GM18502 (cell line): Measurements from ENCODE around the gene YAF2.

ENCODE experiments used
- ATAC-seq: cut with Tn5 transposase; IDR thresholded peaks from one replicate; pipeline ENCODE4 v1.9.1; 2021; ENCODE audit warnings: mild to moderate bottlenecking; ENCODE audit not compliant: unreplicated experiment, poor library complexity

The YAF2 gene

DNA sequence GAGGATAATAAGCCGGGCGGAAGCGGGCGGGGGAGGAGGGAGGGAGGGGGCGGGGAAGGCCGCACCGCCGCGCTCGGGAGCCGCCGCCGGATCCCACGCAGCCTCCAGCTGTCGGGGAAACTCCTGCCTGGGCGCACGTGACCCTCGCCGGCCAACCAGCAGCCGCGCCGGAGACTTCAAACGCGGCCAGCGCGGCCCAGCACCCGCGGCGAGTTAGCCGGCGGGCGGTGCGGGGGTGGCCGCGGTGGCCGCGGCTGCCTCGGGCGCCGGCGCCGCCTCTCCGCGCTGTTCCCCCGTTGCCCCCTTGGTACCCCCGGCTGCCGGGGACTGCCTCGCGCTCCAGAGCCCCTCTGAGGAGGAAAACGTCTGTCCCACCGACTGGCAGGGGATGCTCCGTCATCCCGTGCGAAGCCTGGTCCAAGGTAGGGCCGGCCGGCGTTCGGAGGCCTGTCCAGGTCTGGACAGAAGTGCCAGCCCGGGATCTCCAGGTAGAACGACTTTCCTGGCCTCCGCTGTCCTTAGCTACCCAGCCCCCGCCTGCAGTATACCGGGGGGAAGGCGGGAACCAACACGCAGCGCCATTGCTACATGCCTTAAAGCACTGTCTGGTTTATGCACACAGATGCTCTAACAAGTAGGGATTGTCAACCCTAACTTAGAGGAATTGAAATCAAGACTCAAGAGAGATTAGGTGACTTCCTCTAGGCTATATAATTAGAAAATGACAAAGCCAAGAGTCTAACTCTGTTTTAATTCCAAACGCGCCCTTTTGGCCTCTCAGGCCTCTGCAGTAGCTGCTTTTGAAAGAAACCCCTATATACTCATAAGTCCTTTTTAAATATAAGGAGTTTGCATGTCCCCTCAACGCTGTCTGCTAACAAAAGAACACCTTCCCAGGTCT is at the start of gene YAF2:
TSS of gene YAF2 (minus strand) at position 9 of the 901 bp plus-strand sequence. CDS start 68 bp downstream, outside the sequence.
- ATAC-seq, result peak; percentile 84

GRCh38 chr12:42286741-42287140 is 48.7 kb upstream of the YAF2 start:
- ATAC-seq, result no peak

- no peak for ATAC-seq
Measured at GRCh38 chr12:42285431-42285830, 47.4 kb upstream of the YAF2 start.

- ATAC-seq, result no peak
Measured at GRCh38 chr12:42284876-42285275, 46.8 kb upstream of the YAF2 start.

DNA sequence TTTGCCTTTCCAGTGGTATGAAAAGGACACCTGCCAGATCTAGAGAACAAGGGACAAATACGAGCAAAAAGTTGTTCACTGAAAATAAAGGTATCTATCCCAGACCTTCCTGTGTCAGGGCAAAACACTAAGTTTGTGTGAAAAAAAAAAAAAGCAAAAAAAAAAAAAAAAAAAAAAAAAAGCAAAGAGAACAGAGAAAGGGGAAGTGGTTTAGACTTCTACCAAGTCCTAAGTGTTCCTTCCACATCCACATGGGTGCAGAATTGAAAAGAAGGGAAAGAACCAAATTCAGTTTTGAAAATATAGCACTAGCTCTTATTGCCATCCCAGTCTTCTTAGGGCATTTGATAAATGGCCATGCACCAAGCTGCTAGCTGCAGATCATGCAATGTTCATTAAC is 46.1 kb upstream of the YAF2 start:
- no peak for ATAC-seq

DNA sequence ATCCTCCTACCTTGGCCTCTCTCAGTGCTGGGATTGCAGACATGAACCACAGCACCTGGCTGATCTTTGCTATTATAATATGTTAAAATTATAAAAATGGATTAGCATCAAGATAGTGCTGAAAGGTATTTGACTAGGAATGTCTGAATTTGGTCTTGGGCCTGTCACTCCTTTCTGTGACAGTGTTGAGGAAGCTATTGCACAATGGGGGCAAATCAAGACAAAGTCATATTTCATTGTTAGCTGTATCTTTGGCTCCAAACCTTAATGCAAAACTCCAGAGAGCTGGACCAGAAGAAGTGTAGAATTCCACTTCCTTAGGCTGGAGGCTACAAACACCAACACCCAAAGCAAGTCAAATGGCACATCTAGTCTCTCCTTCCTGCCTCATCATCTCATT is 45.7 kb upstream of the YAF2 start:
- no peak for ATAC-seq

DNA sequence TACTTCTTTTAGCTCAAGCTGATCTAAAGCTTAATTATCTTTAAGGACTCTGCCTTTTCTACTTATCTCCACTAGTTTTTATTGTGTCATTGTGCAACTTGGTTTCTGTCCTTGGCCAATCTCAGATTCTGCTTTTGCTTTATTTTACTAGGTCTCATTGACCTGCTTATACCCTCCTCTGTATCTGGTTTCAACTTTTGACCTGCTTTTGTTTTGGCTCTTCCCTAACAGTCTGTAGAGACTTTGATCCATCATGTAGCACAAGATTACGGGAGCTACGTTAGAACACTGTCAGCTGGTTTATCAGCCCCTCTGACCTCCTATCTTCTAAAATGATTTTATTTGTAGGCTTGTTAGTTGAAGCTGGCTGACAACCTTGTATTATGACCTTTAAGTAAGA is 44.2 kb upstream of the YAF2 start:
- ATAC-seq, result no peak

DNA sequence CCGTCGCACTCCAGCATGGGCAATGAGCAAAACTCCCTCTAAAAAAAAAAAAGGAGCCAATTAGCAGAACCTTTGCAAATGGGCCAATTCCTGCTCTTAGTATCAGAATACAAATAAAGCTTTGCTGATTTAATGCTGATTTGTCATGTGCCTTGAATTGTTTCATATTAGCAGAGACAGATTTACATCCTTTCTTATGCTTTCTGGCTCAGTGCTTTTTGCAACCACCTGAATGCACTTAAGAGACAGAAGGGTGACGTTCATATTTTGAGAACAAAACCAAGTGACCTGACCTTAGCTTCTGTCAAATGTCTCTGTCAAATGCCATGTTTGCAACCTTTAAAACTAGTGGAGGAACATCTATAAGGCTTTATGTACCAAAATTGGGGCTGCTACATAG is 43.8 kb upstream of the YAF2 start:
- ATAC-seq, result no peak

DNA sequence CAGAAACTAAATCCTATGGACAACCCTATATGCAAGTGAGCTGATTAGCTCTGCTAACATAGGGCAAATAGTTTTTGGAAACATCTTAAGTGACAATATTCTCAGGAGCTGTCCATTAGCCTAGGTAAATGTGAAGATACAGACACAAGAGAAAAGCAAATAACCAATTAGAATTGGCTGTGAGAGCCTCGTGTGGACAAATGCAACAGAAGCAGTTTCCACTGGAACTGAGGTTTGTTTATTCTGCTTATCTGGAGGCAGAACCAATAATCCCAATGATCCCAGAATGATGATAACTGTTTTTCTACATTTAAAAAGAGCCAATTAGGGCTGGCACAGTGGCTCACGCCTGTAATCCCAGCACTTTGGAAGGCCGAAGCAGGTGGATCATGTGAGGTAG is 43.2 kb upstream of the YAF2 start:
- no peak for ATAC-seq

GRCh38 chr12:42278128-42278510 is 40.1 kb upstream of the YAF2 start:
- no peak for ATAC-seq

GRCh38 chr12:42277396-42278127 is 39.5 kb upstream of the YAF2 start:
- ATAC-seq, result no peak

- no peak for ATAC-seq
Measured at GRCh38 chr12:42275499-42275898, 37.5 kb upstream of the YAF2 start.

- ATAC-seq, result no peak
Measured at GRCh38 chr12:42273706-42274105, 35.7 kb upstream of the YAF2 start.

DNA sequence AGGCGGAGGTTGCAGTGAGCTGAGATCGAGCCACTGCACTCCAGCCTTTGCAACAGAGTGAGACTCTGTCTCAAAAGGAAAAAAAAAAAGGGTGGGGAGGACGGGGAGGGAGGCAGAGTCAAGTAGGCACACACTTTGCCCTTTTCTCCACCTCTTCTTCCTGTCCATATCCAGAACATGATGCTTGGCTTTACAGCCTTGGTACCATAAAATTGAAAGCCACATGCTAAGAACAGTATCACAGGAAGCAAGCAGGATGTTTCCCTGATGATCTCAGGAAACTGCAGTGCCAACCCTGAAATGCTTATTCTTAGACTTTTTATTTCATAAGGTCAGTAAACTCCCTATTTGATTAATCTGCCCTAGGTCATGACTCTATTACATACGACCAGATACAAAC is 32.5 kb upstream of the YAF2 start:
- ATAC-seq, result no peak

- ATAC-seq, result no peak
Measured at GRCh38 chr12:42267413-42268190, 29.6 kb upstream of the YAF2 start.

DNA sequence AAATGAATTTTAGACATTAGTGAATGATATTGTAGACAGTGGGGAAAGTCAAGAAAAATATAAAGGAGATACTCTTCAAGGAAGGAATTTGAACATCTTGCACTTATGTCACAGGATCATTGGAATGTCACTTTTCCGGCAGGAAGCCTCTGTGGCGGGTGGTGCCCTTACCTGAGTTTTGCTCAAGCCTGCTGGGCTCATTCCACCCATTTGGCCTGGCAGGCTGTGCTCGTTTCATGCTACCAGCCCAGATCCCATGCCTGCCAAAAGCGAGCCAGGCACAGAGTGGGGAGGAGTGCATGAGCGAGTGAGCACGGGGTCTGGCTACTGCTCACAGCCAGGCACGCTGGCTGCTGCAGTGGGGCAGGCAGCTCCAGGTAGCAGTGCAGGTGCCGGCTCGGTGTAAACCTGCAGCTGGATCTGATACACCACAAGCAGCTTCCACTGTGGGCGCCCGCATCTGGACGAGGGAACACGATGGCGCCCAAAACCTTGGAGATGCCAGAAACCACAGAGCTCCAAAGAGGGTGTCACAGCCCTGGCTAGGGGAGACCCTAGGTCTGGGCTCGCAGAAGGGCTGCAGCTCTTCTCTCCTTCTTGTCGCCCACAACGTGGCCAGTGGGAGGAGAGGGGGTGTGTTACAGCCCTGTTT is 28.7 kb upstream of the YAF2 start:
- ATAC-seq, result no peak

DNA sequence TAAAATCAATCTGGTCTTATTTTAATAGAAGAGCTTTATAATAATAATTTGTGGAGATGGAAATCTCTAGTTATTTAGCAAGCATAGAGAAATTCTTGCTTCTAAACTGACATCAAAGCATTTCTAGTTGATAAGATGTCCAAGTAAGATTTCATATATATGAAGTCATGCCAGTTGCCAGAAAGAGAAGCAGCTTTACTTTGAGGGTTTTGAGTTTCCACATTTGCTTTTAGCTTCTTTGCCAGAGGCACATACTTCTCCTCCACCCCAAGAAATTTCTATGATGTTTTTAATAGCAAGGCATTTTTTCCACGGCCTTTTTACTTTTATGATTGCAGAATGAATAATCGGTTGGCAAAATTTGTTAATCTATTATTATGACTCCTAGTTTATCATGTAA is 24.2 kb upstream of the YAF2 start:
- no peak for ATAC-seq

DNA sequence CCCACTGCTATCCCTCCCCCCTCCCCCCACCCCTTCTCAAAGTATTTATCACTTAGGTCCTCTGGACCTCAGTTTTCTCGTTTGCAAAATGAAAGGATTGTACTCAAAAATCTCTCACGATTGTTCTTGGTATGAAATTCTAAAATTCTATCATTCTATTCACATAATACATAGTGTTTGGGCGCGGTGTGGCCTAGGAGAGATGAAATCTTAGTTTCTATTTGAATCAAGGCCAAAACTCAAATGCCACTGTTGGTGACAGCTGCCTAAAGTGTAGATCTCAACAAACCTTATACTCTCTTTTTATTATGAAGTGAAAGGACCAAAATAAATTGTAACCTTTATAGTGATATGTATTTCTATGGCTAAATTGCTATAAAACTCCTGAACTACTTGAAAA is 23.7 kb upstream of the YAF2 start:
- ATAC-seq, result no peak

DNA sequence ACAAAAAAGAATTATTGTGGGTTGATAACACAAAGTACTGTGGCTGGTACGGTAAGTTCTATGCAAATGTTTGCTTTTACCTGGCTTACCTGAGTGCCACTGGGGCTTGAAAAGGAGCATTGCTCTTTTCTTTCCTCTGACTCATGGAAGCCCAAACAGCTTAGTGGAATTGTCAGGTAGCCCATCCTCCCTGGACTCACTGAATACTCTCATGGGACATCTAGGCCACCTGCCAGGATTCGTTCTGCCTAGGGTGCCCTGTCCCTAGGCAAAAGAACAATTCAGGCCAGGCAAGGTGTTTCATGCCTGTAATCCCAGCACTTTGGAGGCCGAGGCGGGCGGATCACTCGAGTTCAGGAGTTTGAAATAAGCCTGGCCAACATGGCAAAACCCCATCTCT is 22.5 kb upstream of the YAF2 start:
- no peak for ATAC-seq

DNA sequence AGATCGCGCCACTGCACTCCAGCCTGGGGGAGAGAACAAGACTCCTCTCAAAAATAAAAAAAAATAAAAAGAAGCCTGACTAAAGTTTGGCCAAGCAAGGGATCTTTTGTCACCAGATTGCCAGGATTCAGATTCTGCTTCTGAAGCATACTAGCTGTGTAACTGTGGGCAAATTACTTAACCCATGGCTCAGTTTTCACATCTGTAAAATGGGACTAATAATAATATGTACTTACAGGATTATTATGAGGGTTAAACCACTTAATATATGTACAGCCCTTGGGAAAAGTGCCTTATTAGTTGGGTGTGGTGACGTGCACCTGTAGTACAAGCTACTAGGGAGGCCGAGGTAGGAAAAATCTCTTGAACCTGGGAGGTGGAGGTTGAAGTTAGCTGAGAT is 21.7 kb upstream of the YAF2 start:
- no peak for ATAC-seq
